H1 (cell line): ENCODE measurements around the gene CRABP2. TPM values are rescaled to one million over a fixed set of nuclear protein-coding genes. Genes with fewer than 3 reads are reported as not detected.

Experiments
- CTCF ChIA-PET: fragments of 300-600 bp; sonication (Branson Sonifier 250); formaldehyde crosslinking; loops from one replicate; lab custom pipeline; 2021; ENCODE audit not compliant: partially characterized antibody; lab: Charles Lee
- POLR2A ChIA-PET: fragments of 300-600 bp; sonication (Branson Sonifier 250); formaldehyde crosslinking; loops from one replicate; lab custom pipeline; 2021; ENCODE audit warnings: inconsistent platforms; ENCODE audit not compliant: partially characterized antibody; lab: Charles Lee
- DNase-seq, 2 experiments: peaks; one replicate each; pipeline versions ENCODE4 v3.0.0 to v3.0.0-alpha.2; 2010 to 2022; ENCODE audit warnings: low spot score in 2 of 2, low read depth in 1 of 2, mixed read lengths in 1 of 2
- FAIRE-seq: peaks from 2 replicates; lab custom pipeline; 2011; peaks lifted over from hg19 to GRCh38; lab: Jason Lieb, UNC
- H2AFZ ChIP-seq: 2 replicates; pipeline ENCODE4 v1.8.1; 2012; ENCODE audit warnings: low read length, inconsistent platforms
- H2AK5ac ChIP-seq: 2 replicates; pipeline ENCODE4 v1.6.1; 2013; ENCODE audit warnings: low read depth, low read length
- H2BK120ac ChIP-seq: replicated peaks from 2 replicates; pipeline ENCODE3; 2013; ENCODE audit warnings: low read depth, low read length, inconsistent platforms
- H2BK12ac ChIP-seq: 2 replicates; pipeline ENCODE4 v1.6.1; 2013; ENCODE audit warnings: low read depth, low read length
- H2BK15ac ChIP-seq: 2 replicates; pipeline ENCODE4 v1.6.1; 2013; ENCODE audit warnings: low read length
- H2BK20ac ChIP-seq: 2 replicates; pipeline ENCODE4 v1.6.1; 2013; ENCODE audit warnings: low read length
- H2BK5ac ChIP-seq: 2 replicates; pipeline ENCODE4 v1.6.1; 2013; ENCODE audit warnings: low read depth, low read length
- H3K14ac ChIP-seq: 2 replicates; pipeline ENCODE4 v1.6.1; 2013; ENCODE audit warnings: inconsistent platforms; ENCODE audit not compliant: insufficient read length
- H3K18ac ChIP-seq: 2 replicates; pipeline ENCODE4 v1.6.1; 2013; ENCODE audit warnings: low read length; ENCODE audit errors: extremely low read depth
- H3K23ac ChIP-seq: 2 replicates; pipeline ENCODE4 v1.6.1; 2013; ENCODE audit warnings: inconsistent platforms; ENCODE audit not compliant: insufficient read length
- H3K23me2 ChIP-seq: 2 replicates; pipeline ENCODE4 v1.6.1; 2013; ENCODE audit warnings: low read depth, low read length
- H3K27ac ChIP-seq: 2 replicates; pipeline ENCODE4 v1.6.1; 2011; ENCODE audit warnings: low read depth, low read length, inconsistent platforms
- H3K27me3 ChIP-seq, 4 experiments: replicated peaks in 1 of 4; 1 replicate in 1 of 4; 2 replicates in 3 of 4; pipeline versions ENCODE4 v1.6.1 to v1.8.1; 2011 to 2013; ENCODE audit warnings: low read length in 3 of 4, mild to moderate bottlenecking in 3 of 4, inconsistent platforms in 2 of 4, mixed read lengths in 2 of 4, moderate library complexity in 1 of 4; ENCODE audit not compliant: control insufficient read depth in 3 of 4, insufficient read depth in 3 of 4; ENCODE audit errors: extremely low read depth in 1 of 4
- H3K36me3 ChIP-seq, 4 experiments: 2 replicates each; pipeline versions ENCODE4 v1.6.1 to v1.8.1; 2011 to 2013; ENCODE audit warnings: mild to moderate bottlenecking in 4 of 4, low read length in 3 of 4, moderate library complexity in 2 of 4, control low read depth in 1 of 4, inconsistent platforms in 1 of 4; ENCODE audit not compliant: insufficient read depth in 4 of 4, control insufficient read depth in 2 of 4
- H3K4ac ChIP-seq: replicated peaks from 2 replicates; pipeline ENCODE3; 2013; ENCODE audit warnings: low read length, low read depth, mixed read lengths, inconsistent platforms; ENCODE audit not compliant: insufficient read length
- H3K4me1 ChIP-seq, 4 experiments: replicated peaks in 1 of 4; 1 replicate in 1 of 4; 2 replicates in 3 of 4; pipeline versions ENCODE4 v1.6.1 to v1.8.1; 2011 to 2013; ENCODE audit warnings: low read length in 3 of 4, inconsistent platforms in 2 of 4, mixed read lengths in 1 of 4; ENCODE audit not compliant: insufficient read depth in 4 of 4, control insufficient read depth in 3 of 4
- H3K4me2 ChIP-seq, 2 experiments: 2 replicates each; pipeline versions ENCODE4 v1.6.1 to v1.8.1; 2011 to 2013; ENCODE audit warnings: low read depth in 2 of 2, low read length in 2 of 2, control low read depth in 1 of 2, inconsistent platforms in 1 of 2, mild to moderate bottlenecking in 1 of 2; ENCODE audit not compliant: insufficient read depth in 1 of 2
- H3K4me3 ChIP-seq, 4 experiments: fragments of 200-600, 300-600 bp in 1 of 4; sonication (generic), shearing (Covaris generic), sonication (Bioruptor Twin) in 1 of 4; 2 replicates each; pipeline versions ENCODE4 v1.5.1 to v1.8.1; 2011 to 2016; ENCODE audit warnings: low read length in 4 of 4, low read depth in 3 of 4, control low read depth in 2 of 4, inconsistent platforms in 2 of 4, mild to moderate bottlenecking in 2 of 4, mixed read lengths in 1 of 4, moderate library complexity in 1 of 4; ENCODE audit not compliant: insufficient read depth in 2 of 4; ENCODE audit errors: extremely low read depth in 1 of 4
- H3K56ac ChIP-seq: replicated peaks from 2 replicates; pipeline ENCODE3; 2013; ENCODE audit warnings: low read depth, mild to moderate bottlenecking, mixed read lengths, low read length, inconsistent platforms; ENCODE audit not compliant: insufficient read length
- H3K79me1 ChIP-seq: 2 replicates; pipeline ENCODE4 v1.6.1; 2013; ENCODE audit warnings: low read depth, low read length, control low read depth
- H3K79me2 ChIP-seq, 2 experiments: 2 replicates each; pipeline versions ENCODE4 v1.6.1 to v1.8.1; 2012 to 2013; ENCODE audit warnings: low read length in 2 of 2, mild to moderate bottlenecking in 2 of 2, inconsistent platforms in 1 of 2; ENCODE audit not compliant: insufficient read depth in 2 of 2, control insufficient read depth in 1 of 2
- H3K9ac ChIP-seq, 4 experiments: replicated peaks in 1 of 4; 1 replicate in 1 of 4; 2 replicates in 3 of 4; pipeline versions ENCODE4 v1.6.1 to v1.8.1; 2011 to 2013; ENCODE audit warnings: low read depth in 3 of 4, low read length in 3 of 4, control low read depth in 2 of 4, mild to moderate bottlenecking in 2 of 4, moderate library complexity in 2 of 4, inconsistent platforms in 1 of 4; ENCODE audit errors: extremely low read depth in 1 of 4
- H3K9me3 ChIP-seq, 2 experiments: 2 replicates each; pipeline versions ENCODE4 v1.6.1 to v1.8.1; 2012 to 2013; ENCODE audit warnings: mild to moderate bottlenecking in 2 of 2, moderate library complexity in 2 of 2, control low read depth in 1 of 2, inconsistent platforms in 1 of 2, low read depth in 1 of 2, low read length in 1 of 2, mixed read lengths in 1 of 2; ENCODE audit not compliant: insufficient read depth in 2 of 2
- H4K20me1 ChIP-seq, 2 experiments: replicated peaks in 1 of 2; 2 replicates each; pipeline versions ENCODE3 to v1.8.1; 2011 to 2013; ENCODE audit warnings: inconsistent platforms in 2 of 2, low read length in 2 of 2, mild to moderate bottlenecking in 1 of 2; ENCODE audit not compliant: insufficient read depth in 2 of 2, control insufficient read depth in 1 of 2
- H4K5ac ChIP-seq: 2 replicates; pipeline ENCODE4 v1.6.1; 2013; ENCODE audit warnings: low read length, low read depth, mixed read lengths, inconsistent platforms; ENCODE audit not compliant: insufficient read length
- H4K8ac ChIP-seq: 2 replicates; pipeline ENCODE4 v1.8.0; 2013; ENCODE audit warnings: mild to moderate bottlenecking, moderate library complexity, low read length, inconsistent platforms; ENCODE audit not compliant: insufficient read depth; ENCODE audit errors: extremely low read depth
- H4K91ac ChIP-seq: replicated peaks from 2 replicates; pipeline ENCODE3; 2013; ENCODE audit warnings: low read length, mixed read lengths, inconsistent platforms; ENCODE audit not compliant: insufficient read length
- BACH1 ChIP-seq: IDR thresholded peaks from 2 replicates; pipeline ENCODE4 v1.6.1; 2012; ENCODE audit warnings: low read length, improper control_type of control experiment
- CEBPB ChIP-seq: IDR thresholded peaks from 2 replicates; pipeline ENCODE4 v1.6.1; 2012; ENCODE audit warnings: low read depth, low read length
- CTBP2 ChIP-seq: IDR thresholded peaks from 2 replicates; pipeline ENCODE4 v1.7.0; 2011; ENCODE audit warnings: borderline replicate concordance, mild to moderate bottlenecking, moderate library complexity, mixed read lengths, low read length; ENCODE audit not compliant: insufficient read depth, insufficient read length
- CTCF ChIP-seq, 3 experiments: IDR thresholded peaks; 1 replicate in 2 of 3; 2 replicates in 1 of 3; pipeline versions ENCODE4 v1.5.1 to v1.6.1; 2011; ENCODE audit warnings: low read length in 3 of 3, mild to moderate bottlenecking in 3 of 3, inconsistent platforms in 2 of 3, low read depth in 1 of 3, moderate library complexity in 1 of 3; ENCODE audit not compliant: insufficient read depth in 1 of 3; ENCODE audit errors: control extremely low read depth in 1 of 3
- E2F6 ChIP-seq: IDR thresholded peaks from 2 replicates; pipeline ENCODE4 v1.6.1; 2012; ENCODE audit warnings: inconsistent platforms
- FOSL1 ChIP-seq: IDR thresholded peaks from 2 replicates; pipeline ENCODE4 v1.6.1; 2011; ENCODE audit warnings: mild to moderate bottlenecking, low read depth, low read length, moderate library complexity; ENCODE audit not compliant: insufficient read depth
- RFX5 ChIP-seq: IDR thresholded peaks from 2 replicates; pipeline ENCODE4 v1.6.1; 2011; ENCODE audit warnings: low read depth, low read length, improper control_type of control experiment, borderline replicate concordance
- SIX5 ChIP-seq: IDR thresholded peaks from 2 replicates; pipeline ENCODE4 v1.6.1; 2011; ENCODE audit warnings: mild to moderate bottlenecking, low read depth, low read length
- WGBS, 2 experiments: shearing (Covaris generic) in 1 of 2; methylation state at CpG; one replicate each; pipeline versions ENCODE4 v1.1.6 to v1.1.7; 2013 to 2015; ENCODE audit warnings: low lambda C conversion rate in 2 of 2, mixed read lengths in 2 of 2, inconsistent platforms in 1 of 2, low coverage in 1 of 2, missing lambda C conversion rate in 1 of 2; ENCODE audit not compliant: insufficient replicate concordance in 2 of 2, insufficient coverage in 1 of 2, insufficient read length in 1 of 2; ENCODE audit errors: extremely low coverage in 1 of 2, missing lambda C conversion rate in 1 of 2; 5-methylcytosine and 5-hydroxymethylcytosine counted together
- polyA plus RNA-seq, 7 experiments: library from polyadenylated mRNA; depleted of rRNA in 3 of 7; stranded (reverse) in 5 of 7; unstranded in 2 of 7; fragments of >200 nt in 5 of 7; fragments of 200-250 nt in 2 of 7; gene quantifications; 1 replicate in 5 of 7; 2 replicates in 1 of 7; 4 replicates in 1 of 7; pipeline versions ENCODE4 v1.2.1 to v1.2.3, GENCODE V29; 2011 to 2013; ENCODE audit warnings: missing spikeins in 2 of 7, mixed read lengths in 2 of 7
- total RNA-seq: library from RNA; stranded (reverse); fragmentation: NEBNext Ultra II Directional; extraction: Animal tissue kit (Norgen Biotek cat#: 25700); gene quantifications from 2 replicates; pipeline ENCODE4 v1.2.1, GENCODE V29; 2021

CRABP2 gene
- total and polyA plus RNA-seq, 2 of the 8 experiments (the other 6 are each of a cell fraction or from before 2014, with no cell fraction given) = 69.2 to 119 TPM

GRCh38 chr1:156657741-156658319 lies 47.6 kb downstream of the CRABP2 start:
- H3K27ac ChIP-seq = no peak overlapping the region
- peak overlapping the region in 2 of 4 experiments; percentile 56 to 58; a peak in 4 of 8 replicates for H3K4me3 ChIP-seq
- H4K91ac ChIP-seq = no peak overlapping the region
- no peak overlapping the region for H3K14ac ChIP-seq
- H4K8ac ChIP-seq = peak overlapping the region; percentile 63
- no peak overlapping the region for H3K9ac ChIP-seq
- no peaks in the 10 kb centered on the region for H3K79me2 ChIP-seq
- DNase-seq (no peak), FAIRE-seq (no peak)
- POLR2A ChIA-PET = interaction anchor here (2.1 to 12.0 kb wide), 5 partner anchors 10 to 48 kb away, joined by 7 to 419 read pairs (median 10); partner anchors contain the start of genes CRABP2 and NES
- H4K20me1 ChIP-seq = no peaks in the 10 kb centered on the region
- 59% methylated on average over 7 of the region's 15 CpGs; no CpG with 5 or more reads in 1 of the 2 experiments for WGBS, 2 experiments
- no peaks in the 10 kb centered on the region for H3K36me3 ChIP-seq
- H2BK120ac ChIP-seq = no peak overlapping the region
- H3K79me1 ChIP-seq = no peaks in the 10 kb centered on the region
- CTCF ChIA-PET = interaction anchor here (0.7 to 66.0 kb wide), 13 partner anchors 10 to 268 kb away, joined by 3 to 4284 read pairs (median 4); partner anchors contain the start of genes BCAN, CRABP2, HAPLN2 and ISG20L2
- H3K23ac ChIP-seq = no peak overlapping the region
- no peak overlapping the region for H3K56ac ChIP-seq
- H2AK5ac ChIP-seq = peak overlapping the region; percentile 54; the same call in 1 of the 2 replicates
- no peak overlapping the region for H3K18ac ChIP-seq
- no peaks in the 10 kb centered on the region for H3K9me3 ChIP-seq
- H3K23me2 ChIP-seq = peaks cover 11% of the 10 kb centered on the region
- peak overlapping the region; percentile 68 to 82 for H3K4me2 ChIP-seq
- 0 out of 2 replicates have a peak overlapping the region, but pooled peaks have one; percentile 52 for H2BK12ac ChIP-seq
- no peak overlapping the region for H2AFZ ChIP-seq
- H3K27me3 ChIP-seq = peaks cover 2 to 49% (median 34%) of the 10 kb centered on the region in 4 experiments
- H3K4ac ChIP-seq = no peak overlapping the region
- no peak overlapping the region for H4K5ac ChIP-seq
- peaks cover 18 to 31% (median 28%) of the 10 kb centered on the region in 4 experiments for H3K4me1 ChIP-seq
- H2BK5ac ChIP-seq = no peak overlapping the region
- no peak overlapping the region for H2BK20ac ChIP-seq
- H2BK15ac ChIP-seq = peak overlapping the region; percentile 0; the same call in 1 of the 2 replicates
- TF ChIP-seq FOSL1 (no peak), SIX5 (no peak), RFX5 (no peak), BACH1 (no peak), CTCF (IDR thresholded peaks at IDR 0.05; ENCODE audit: control extremely low read depth in 1 of 3, insufficient read depth in 1 of 3, low read depth in 1 of 3, low read length in 3 of 3) (no peak), CTBP2 (no peak), CEBPB (no peak), E2F6 (no peak)
